ENCODE data around the gene ECE1. TPM values are rescaled to one million over a fixed set of nuclear protein-coding genes. Genes with fewer than 3 reads are reported as not detected.

Gene ECE1
- total RNA-seq, 1 donor from 2014 or later = 209 TPM

GRCh38 chr1:21245688-21246229 is 44.5 kb downstream of the ECE1 start:
- H3K27me3 Mint-ChIP-seq = no peaks in the 10 kb centered on the region
- H3K27ac Mint-ChIP-seq = no peak overlapping the region
- ATAC-seq (ENCODE audit: low read depth) = no peak
- H3K9me3 Mint-ChIP-seq = peaks cover 3% of the 10 kb centered on the region
- POLR2A ChIA-PET = no interaction called here
- DNase-seq = no peak
- CTCF ChIA-PET = interaction anchor here (1.0 to 3.6 kb wide), 7 partner anchors 11 to 123 kb away, joined by 3 to 18 read pairs (median 10); no protein-coding TSS in a partner anchor
- intact Hi-C loops (cut with micrococcal nuclease) = no loop called here
- no peak for TF ChIP-seq CTCF (IDR thresholded peaks at IDR 0.05)
- peaks cover 85% of the 10 kb centered on the region for H3K36me3 Mint-ChIP-seq (ENCODE audit: low read depth)
- no peaks in the 10 kb centered on the region for H3K4me1 Mint-ChIP-seq
- no peak overlapping the region for H3K4me3 Mint-ChIP-seq

GRCh38 chr1:21244986-21245687 is 45.1 kb downstream of the ECE1 start:
- Mint-ChIP-seq H3K27ac (no peak overlapping the region), H3K4me3 (no peak overlapping the region), H3K4me1 (no peaks in the 10 kb centered on the region), H3K27me3 (no peaks in the 10 kb centered on the region), H3K9me3 (peaks cover 3% of the 10 kb centered on the region), H3K36me3 (ENCODE audit: low read depth) (peaks cover 85% of the 10 kb centered on the region)
- DNase-seq (no peak), ATAC-seq (ENCODE audit: low read depth) (peak; percentile 28)
- ChIA-PET POLR2A (no interaction called here), CTCF (interaction anchor here (1.0 to 3.4 kb wide), 6 partner anchors 10 to 124 kb away, joined by 3 to 16 read pairs (median 6); no protein-coding TSS in a partner anchor)
- TF ChIP-seq CTCF (IDR thresholded peaks at IDR 0.05) = no peak
- intact Hi-C loops (cut with micrococcal nuclease) = no loop called here

- intact Hi-C loops (cut with micrococcal nuclease) = no loop called here
- Mint-ChIP-seq H3K27me3 (no peaks in the 10 kb centered on the region), H3K9me3 (peaks cover 3% of the 10 kb centered on the region), H3K4me3 (no peak overlapping the region), H3K27ac (no peak overlapping the region), H3K36me3 (ENCODE audit: low read depth) (peaks cover 84% of the 10 kb centered on the region), H3K4me1 (no peaks in the 10 kb centered on the region)
- no peak for TF ChIP-seq CTCF (IDR thresholded peaks at IDR 0.05)
- ATAC-seq (ENCODE audit: low read depth) (no peak), DNase-seq (no peak)
- ChIA-PET POLR2A (no interaction called here), CTCF (interaction anchor here (0.9 to 3.4 kb wide), 2 partner anchors 26 to 124 kb away, joined by 3 to 16 read pairs; no protein-coding TSS in a partner anchor)
Measured at GRCh38 chr1:21244154-21244553, 46.1 kb downstream of the ECE1 start.

- no peak for DNase-seq
- Mint-ChIP-seq H3K4me1 (no peaks in the 10 kb centered on the region), H3K4me3 (no peak overlapping the region), H3K27me3 (no peaks in the 10 kb centered on the region), H3K9me3 (peaks cover 3% of the 10 kb centered on the region), H3K36me3 (ENCODE audit: low read depth) (peaks cover 91% of the 10 kb centered on the region), H3K27ac (no peak overlapping the region)
- no peak for TF ChIP-seq CTCF (IDR thresholded peaks at IDR 0.05)
- no peak for ATAC-seq (ENCODE audit: low read depth)
- ChIA-PET CTCF (interaction anchor here (1.2 to 3.4 kb wide), 2 partner anchors 10 to 27 kb away, joined by 3 to 16 read pairs; no protein-coding TSS in a partner anchor), POLR2A (interaction anchor here (0.7 kb wide), 1 partner anchor 287 kb away, joined by 3 read pairs; no protein-coding TSS in a partner anchor)
- intact Hi-C loops (cut with micrococcal nuclease) = no loop called here
Measured at GRCh38 chr1:21242846-21243245, 47.4 kb downstream of the ECE1 start.

- Mint-ChIP-seq H3K27me3 (no peaks in the 10 kb centered on the region), H3K4me3 (no peak overlapping the region), H3K27ac (no peak overlapping the region), H3K9me3 (peaks cover 3% of the 10 kb centered on the region), H3K4me1 (no peaks in the 10 kb centered on the region), H3K36me3 (ENCODE audit: low read depth) (peaks cover 91% of the 10 kb centered on the region)
- ChIA-PET CTCF (no interaction called here), POLR2A (no interaction called here)
- intact Hi-C loops (cut with micrococcal nuclease) = no loop called here
- no peak for TF ChIP-seq CTCF (IDR thresholded peaks at IDR 0.05)
- ATAC-seq (ENCODE audit: low read depth) (no peak), DNase-seq (no peak)
Measured at GRCh38 chr1:21241771-21242581, 48.3 kb downstream of the ECE1 start.
